ENCODE results near the gene TMEM175.

The TMEM175 gene

GRCh38 chr4:900073-900472 is 32.2 kb upstream of the TMEM175 start:
- no peak for DNase-seq (ENCODE audit: low spot score)

GRCh38 chr4:900721-901120 is 31.5 kb upstream of the TMEM175 start:
- no peak for DNase-seq (ENCODE audit: low spot score)

- DNase-seq (ENCODE audit: low spot score) = no peak
Measured at GRCh38 chr4:901192-901910, 30.9 kb upstream of the TMEM175 start.

- no peak for DNase-seq (ENCODE audit: low spot score)
Measured at GRCh38 chr4:903066-904046, 28.9 kb upstream of the TMEM175 start.

GRCh38 chr4:905485-906338 is 26.5 kb upstream of the TMEM175 start:
- no peak for DNase-seq (ENCODE audit: low spot score)

GRCh38 chr4:906339-907102 is 25.7 kb upstream of the TMEM175 start:
- DNase-seq (ENCODE audit: low spot score) = no peak

GRCh38 chr4:907103-907400 is 25.2 kb upstream of the TMEM175 start:
- DNase-seq (ENCODE audit: low spot score) = no peak

GRCh38 chr4:907691-908425 is 24.4 kb upstream of the TMEM175 start:
- no peak for DNase-seq (ENCODE audit: low spot score)

- DNase-seq (ENCODE audit: low spot score) = no peak
Measured at GRCh38 chr4:909131-909571, 23.1 kb upstream of the TMEM175 start.

GRCh38 chr4:909821-910220 is 22.4 kb upstream of the TMEM175 start:
- no peak for DNase-seq (ENCODE audit: low spot score)

GRCh38 chr4:910366-911091 is 21.7 kb upstream of the TMEM175 start:
- no peak for DNase-seq (ENCODE audit: low spot score)

GRCh38 chr4:911221-911751 is 21.0 kb upstream of the TMEM175 start:
- DNase-seq (ENCODE audit: low spot score) = no peak

GRCh38 chr4:911871-912490 is 20.3 kb upstream of the TMEM175 start:
- DNase-seq (ENCODE audit: low spot score) = no peak

GRCh38 chr4:912548-913279 is 19.5 kb upstream of the TMEM175 start:
- DNase-seq (ENCODE audit: low spot score) = no peak

- no peak for DNase-seq (ENCODE audit: low spot score)
Measured at GRCh38 chr4:913280-913618, 19.0 kb upstream of the TMEM175 start.

- no peak for DNase-seq (ENCODE audit: low spot score)
Measured at GRCh38 chr4:914531-914930, 17.7 kb upstream of the TMEM175 start.

- DNase-seq (ENCODE audit: low spot score) = no peak
Measured at GRCh38 chr4:915041-915474, 17.2 kb upstream of the TMEM175 start.

GRCh38 chr4:915595-915994 is 16.7 kb upstream of the TMEM175 start:
- DNase-seq (ENCODE audit: low spot score) = no peak

- no peak for DNase-seq (ENCODE audit: low spot score)
Measured at GRCh38 chr4:917466-917865, 14.8 kb upstream of the TMEM175 start.

Measured in iPS-NIHi11 (cell line).